SK-N-SH (cell line): ENCODE data around the gene CNPPD1. TPM values are rescaled to one million over a fixed set of nuclear protein-coding genes. Genes with fewer than 3 reads are reported as not detected.

Experiments used
- CTCF ChIA-PET: fragments of 300-600, 350-600 bp; formaldehyde crosslinking; extraction: SDS; loops from one replicate; lab custom pipeline; 2021; lab: Yijun Ruan, JAX
- POLR2A ChIA-PET: fragments of 350-600 bp; sonication (Branson Sonifier 250); formaldehyde crosslinking; extraction: SDS; loops from one replicate; lab custom pipeline; 2020; ENCODE audit warnings: antibody characterized with exemption, inconsistent platforms; lab: Yijun Ruan, JAX
- DNase-seq: peaks from one replicate; pipeline ENCODE4 v3.0.0; 2012
- H2AFZ ChIP-seq: fragments of 200-600 bp; sonication (generic); 2 replicates; pipeline ENCODE4 v1.8.1; 2016; ENCODE audit warnings: antibody characterized with exemption, mild to moderate bottlenecking, low read depth
- H3F3A ChIP-seq: fragments of 200-600 bp; sonication (generic); replicated peaks from 2 replicates; pipeline ENCODE3; 2016; ENCODE audit warnings: antibody characterized with exemption, mild to moderate bottlenecking; ENCODE audit not compliant: insufficient read depth
- H3K27ac ChIP-seq, 2 experiments: fragments of 200-500 bp in 1 of 2; fragments of 200-600 bp in 1 of 2; sonication (Bioruptor generic) in 1 of 2; sonication (generic), shearing (Covaris generic) in 1 of 2; 2 replicates each; pipeline versions ENCODE4 v1.5.1 to v1.6.1; 2014 to 2016; ENCODE audit warnings: low read depth in 2 of 2, inconsistent platforms in 1 of 2, low read length in 1 of 2, mild to moderate bottlenecking in 1 of 2, mixed read lengths in 1 of 2
- H3K27me3 ChIP-seq: fragments of 200-600 bp; sonication (generic), shearing (Covaris generic); 2 replicates; pipeline ENCODE4 v1.6.1; 2016; ENCODE audit warnings: mixed run types; ENCODE audit not compliant: insufficient read depth
- H3K36me3 ChIP-seq, 2 experiments: fragments of 200-500 bp in 1 of 2; fragments of 200-600 bp in 1 of 2; sonication (Bioruptor generic) in 1 of 2; sonication (generic) in 1 of 2; replicated peaks in 1 of 2; 2 replicates each; pipeline versions ENCODE3 to v1.5.1; 2014 to 2016; ENCODE audit warnings: low read length in 1 of 2, mild to moderate bottlenecking in 1 of 2; ENCODE audit not compliant: insufficient read depth in 2 of 2, control insufficient read depth in 1 of 2
- H3K4me1 ChIP-seq, 2 experiments: fragments of 200-500 bp in 1 of 2; fragments of 200-600 bp in 1 of 2; sonication (Bioruptor generic) in 1 of 2; sonication (generic), shearing (Covaris generic) in 1 of 2; 2 replicates each; pipeline versions ENCODE4 v1.5.1 to v1.6.1; 2014 to 2016; ENCODE audit warnings: low read depth in 1 of 2, low read length in 1 of 2, mixed run types in 1 of 2; ENCODE audit not compliant: insufficient read depth in 2 of 2, control insufficient read depth in 1 of 2
- H3K4me2 ChIP-seq: fragments of 200-600 bp; sonication (generic), shearing (Covaris generic); 2 replicates; pipeline ENCODE4 v1.6.1; 2017; ENCODE audit warnings: mixed run types
- H3K4me3 ChIP-seq, 2 experiments: fragments of 200-500 bp in 1 of 2; fragments of 200-600 bp in 1 of 2; sonication (Bioruptor generic) in 1 of 2; sonication (generic), shearing (Covaris generic) in 1 of 2; 2 replicates each; pipeline versions ENCODE4 v1.5.1 to v1.8.1; 2014 to 2016; ENCODE audit warnings: low read depth in 2 of 2, inconsistent platforms in 1 of 2, low read length in 1 of 2, mild to moderate bottlenecking in 1 of 2, mixed read lengths in 1 of 2, moderate library complexity in 1 of 2
- H3K79me2 ChIP-seq: fragments of 200-600 bp; sonication (generic); 2 replicates; pipeline ENCODE4 v1.8.1; 2017; ENCODE audit warnings: mild to moderate bottlenecking; ENCODE audit not compliant: insufficient read depth
- H3K9ac ChIP-seq: fragments of 200-600 bp; sonication (generic); 2 replicates; pipeline ENCODE4 v1.6.1; 2017; ENCODE audit warnings: mixed run types
- H3K9me2 ChIP-seq: fragments of 200-600 bp; sonication (generic); 2 replicates; pipeline ENCODE4 v1.6.1; 2017; ENCODE audit warnings: mixed run types
- H3K9me3 ChIP-seq: fragments of 200-600 bp; sonication (generic); 2 replicates; pipeline ENCODE4 v1.6.1; 2017; ENCODE audit warnings: mixed run types, mild to moderate bottlenecking, moderate library complexity
- H4K20me1 ChIP-seq: fragments of 200-600 bp; sonication (generic); 2 replicates; pipeline ENCODE4 v1.6.1; 2017; ENCODE audit warnings: mild to moderate bottlenecking, mixed run types; ENCODE audit not compliant: insufficient read depth
- CHD2 ChIP-seq: fragments of 150-350 bp; IDR thresholded peaks from 2 replicates; pipeline ENCODE4 v1.6.1; 2018; ENCODE audit warnings: low read length; ENCODE audit not compliant: partially characterized antibody
- ELF1 ChIP-seq: IDR thresholded peaks from 2 replicates; pipeline ENCODE4 v1.4.0; 2012
- EP300 ChIP-seq, 2 experiments: IDR thresholded peaks; 2 replicates each; pipeline versions ENCODE4 v1.4.0 to v1.6.1; 2012; ENCODE audit warnings: borderline replicate concordance in 1 of 2, low read depth in 1 of 2, low read length in 1 of 2
- FOXJ3 ChIP-seq: sonication (generic); formaldehyde crosslinking; IDR thresholded peaks from 2 replicates; pipeline ENCODE4 v1.5.1; 2020; ENCODE audit warnings: mild to moderate bottlenecking, missing genetic modification reagents
- GABPA ChIP-seq: IDR thresholded peaks from 2 replicates; pipeline ENCODE4 v1.4.0; 2012; ENCODE audit warnings: low read depth, mild to moderate bottlenecking
- MAX ChIP-seq: IDR thresholded peaks from 2 replicates; pipeline ENCODE4 v1.4.0; 2012; ENCODE audit warnings: low read depth
- MEF2A ChIP-seq: IDR thresholded peaks from 2 replicates; pipeline ENCODE4 v1.4.0; 2012; ENCODE audit warnings: low read depth, borderline replicate concordance
- NFIC ChIP-seq: IDR thresholded peaks from 2 replicates; pipeline ENCODE4 v1.4.0; 2012; ENCODE audit warnings: borderline replicate concordance
- NRF1 ChIP-seq: IDR thresholded peaks from 2 replicates; pipeline ENCODE4 v1.6.1; 2012; ENCODE audit warnings: low read depth, mild to moderate bottlenecking, low read length
- RCOR1 ChIP-seq: fragments of 150-350 bp; IDR thresholded peaks from 2 replicates; pipeline ENCODE4 v1.6.1; 2017; ENCODE audit warnings: antibody characterized with exemption, low read length
- REST ChIP-seq: IDR thresholded peaks from 2 replicates; pipeline ENCODE4 v1.6.1; 2012; ENCODE audit warnings: mild to moderate bottlenecking, low read depth, low read length, moderate library complexity
- RXRA ChIP-seq: IDR thresholded peaks from 2 replicates; pipeline ENCODE4 v1.4.0; 2012; ENCODE audit warnings: low read depth, mild to moderate bottlenecking, borderline replicate concordance
- SIN3A ChIP-seq: IDR thresholded peaks from 2 replicates; pipeline ENCODE4 v1.6.1; 2012; ENCODE audit warnings: low read depth, mild to moderate bottlenecking, low read length, moderate library complexity, borderline replicate concordance
- TCF12 ChIP-seq: IDR thresholded peaks from 2 replicates; pipeline ENCODE4 v1.4.0; 2012
- USF1 ChIP-seq: IDR thresholded peaks from 2 replicates; pipeline ENCODE4 v1.4.0; 2012; ENCODE audit warnings: low read depth, borderline replicate concordance
- USF2 ChIP-seq: fragments of 150-350 bp; IDR thresholded peaks from 2 replicates; pipeline ENCODE4 v1.6.1; 2017; ENCODE audit warnings: antibody characterized with exemption, low read length, low read depth, borderline replicate concordance
- YY1 ChIP-seq: IDR thresholded peaks from 2 replicates; pipeline ENCODE4 v1.4.0; 2012; ENCODE audit warnings: low read depth, mild to moderate bottlenecking
- ZBTB33 ChIP-seq: IDR thresholded peaks from 2 replicates; pipeline ENCODE4 v1.4.0; 2012; ENCODE audit warnings: low read depth, borderline replicate concordance
- WGBS: methylation state at CpG from one replicate; pipeline ENCODE4 v1.1.6; 2017; ENCODE audit warnings: low lambda C conversion rate; 5-methylcytosine and 5-hydroxymethylcytosine counted together
- polyA plus RNA-seq, 3 experiments: library from polyadenylated mRNA; depleted of rRNA; stranded (reverse); fragments of >200 nt; gene quantifications; 2 replicates each; pipeline ENCODE4 v1.2.3, GENCODE V29; 2012

CNPPD1 gene
- polyA plus RNA-seq, 1 of the 3 experiments (the other 2 are of a cell fraction), result 75.9 TPM

GRCh38 chr2:219214786-219215185 is 38.1 kb upstream of the CNPPD1 start:
- ChIA-PET CTCF (interaction anchor here (1.0 to 3.1 kb wide), 3 partner anchors 55 to 85 kb away, joined by 3 to 16 read pairs (median 5); partner anchors contain the start of gene NHEJ1), POLR2A (no interaction called here)
- no peak for TF ChIP-seq RCOR1
- TF ChIP-seq NRF1, result no peak
- no peak for TF ChIP-seq MAX
- TF ChIP-seq TCF12, result no peak
- no peak for TF ChIP-seq CHD2
- TF ChIP-seq SIN3A, result no peak
- TF ChIP-seq ZBTB33, result no peak
- no peak for TF ChIP-seq USF2
- Histone ChIP-seq H2AFZ (no peak overlapping the region), H3K4me2 (no peak overlapping the region), H3K79me2 (no peaks in the 10 kb centered on the region), H3K4me3 (no peak overlapping the region), H3F3A (peaks cover 24% of the 10 kb centered on the region), H3K9me2 (no peaks in the 10 kb centered on the region), H4K20me1 (no peaks in the 10 kb centered on the region), H3K36me3 (peaks cover 13 to 48% of the 10 kb centered on the region in 2 experiments), H3K27me3 (no peaks in the 10 kb centered on the region), H3K9me3 (no peaks in the 10 kb centered on the region), H3K27ac (no peak overlapping the region), H3K9ac (no peak overlapping the region), H3K4me1 (peaks cover 5 to 29% of the 10 kb centered on the region in 2 experiments; a peak in 3 of 4 replicates)
- no peak for DNase-seq
- WGBS, result 100% methylated on average over 6 of the region's 6 CpGs

- WGBS, result 97% methylated on average over 15 of the region's 15 CpGs
- H3K9me3 ChIP-seq, result no peaks in the 10 kb centered on the region
- no peak for DNase-seq
- TF ChIP-seq EP300 (IDR thresholded peaks at IDR 0.05; ENCODE audit: borderline replicate concordance in 1 of 2, low read depth in 1 of 2, low read length in 1 of 2) (no peak), NRF1 (no peak), GABPA (no peak), SIN3A (no peak), YY1 (no peak), ELF1 (no peak), RXRA (no peak), REST (no peak), USF1 (no peak), FOXJ3 (CRISPR knock-in tag) (no peak), ZBTB33 (no peak), NFIC (no peak), MEF2A (no peak)
- H3K4me1 ChIP-seq, result peaks cover under 1 to 23% of the 10 kb centered on the region in 2 experiments; a peak in 3 of 4 replicates
- no peak overlapping the region for H3K27ac ChIP-seq
- no peak overlapping the region for H3K4me3 ChIP-seq
- POLR2A ChIA-PET, result no interaction called here
- H3K9me2 ChIP-seq, result no peaks in the 10 kb centered on the region
- no peaks in the 10 kb centered on the region for H4K20me1 ChIP-seq
- H3K9ac ChIP-seq, result no peak overlapping the region
- H2AFZ ChIP-seq, result no peak overlapping the region
- H3K27me3 ChIP-seq, result no peaks in the 10 kb centered on the region
- peaks cover 13 to 52% of the 10 kb centered on the region in 2 experiments for H3K36me3 ChIP-seq
- CTCF ChIA-PET, result interaction anchor here (1.0 to 3.4 kb wide), 5 partner anchors 13 to 85 kb away, joined by 3 to 22 read pairs (median 5); partner anchors contain the start of gene NHEJ1
- peaks cover 19% of the 10 kb centered on the region for H3F3A ChIP-seq
- H3K4me2 ChIP-seq, result no peak overlapping the region
- H3K79me2 ChIP-seq, result no peaks in the 10 kb centered on the region
These were observed 37.4 kb upstream of the CNPPD1 start for GRCh38 chr2:219214141-219214540.
